GM06990 (cell line): ENCODE results near the gene STRA6.

Experiments used
- DNase-seq: peaks from one replicate; pipeline ENCODE4 v3.0.0-alpha.2; 2011; ENCODE audit not compliant: insufficient read length; ENCODE audit errors: extremely low read depth
- H3K27me3 ChIP-seq: replicated peaks from 2 replicates; pipeline ENCODE4 v1.6.0; 2011; ENCODE audit warnings: low read length; ENCODE audit not compliant: control insufficient read depth, insufficient read depth
- H3K36me3 ChIP-seq: 2 replicates; pipeline ENCODE4 v1.5.1; 2011; ENCODE audit warnings: low read length; ENCODE audit not compliant: control insufficient read depth, insufficient read depth
- H3K4me3 ChIP-seq: replicated peaks from 2 replicates; pipeline ENCODE4 v1.5.1; 2011; ENCODE audit warnings: low read depth, mild to moderate bottlenecking, control low read depth, low read length
- TF ChIP-seq, protein P1 (sequence below): IDR thresholded peaks from 2 replicates; pipeline ENCODE4 v1.5.1; 2011; ENCODE audit warnings: low read length, control low read depth, mild to moderate bottlenecking, inconsistent platforms; ENCODE audit not compliant: insufficient read depth, poor library complexity, severe bottlenecking

The STRA6 gene

DNA sequence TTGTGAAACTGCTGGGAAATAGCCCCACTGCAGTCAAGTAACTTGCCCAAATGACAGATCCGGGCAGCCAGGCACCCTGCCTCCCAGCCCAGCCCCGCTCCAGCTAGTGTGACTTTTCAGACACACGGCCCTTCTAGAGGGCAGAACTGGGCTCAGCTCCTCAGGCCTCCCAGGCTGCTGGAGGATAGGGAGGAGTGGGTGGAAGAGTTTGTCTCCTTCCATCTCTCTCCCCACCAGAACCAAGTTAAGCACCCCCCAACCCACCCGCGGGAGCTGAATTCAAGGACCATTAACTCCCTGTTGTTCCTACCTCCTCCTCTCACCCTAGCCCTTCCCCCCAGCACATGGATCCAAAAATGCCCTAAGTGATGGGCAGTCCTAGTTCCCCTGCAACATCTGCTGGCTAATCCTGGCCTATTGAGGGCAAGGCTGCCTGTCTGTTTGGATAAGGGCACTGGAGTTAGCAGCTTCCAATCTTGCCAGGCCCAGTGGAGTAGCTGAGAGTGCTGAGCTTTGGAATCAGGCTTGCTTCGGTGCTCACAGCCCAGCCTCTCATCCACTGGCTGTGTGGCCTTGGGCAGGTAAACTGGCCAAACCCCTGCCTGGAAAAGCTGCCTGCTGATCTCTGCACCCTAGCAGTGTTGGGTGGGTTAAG is 36.6 kb upstream of the STRA6 start:
- TF ChIP-seq, protein P1, sequence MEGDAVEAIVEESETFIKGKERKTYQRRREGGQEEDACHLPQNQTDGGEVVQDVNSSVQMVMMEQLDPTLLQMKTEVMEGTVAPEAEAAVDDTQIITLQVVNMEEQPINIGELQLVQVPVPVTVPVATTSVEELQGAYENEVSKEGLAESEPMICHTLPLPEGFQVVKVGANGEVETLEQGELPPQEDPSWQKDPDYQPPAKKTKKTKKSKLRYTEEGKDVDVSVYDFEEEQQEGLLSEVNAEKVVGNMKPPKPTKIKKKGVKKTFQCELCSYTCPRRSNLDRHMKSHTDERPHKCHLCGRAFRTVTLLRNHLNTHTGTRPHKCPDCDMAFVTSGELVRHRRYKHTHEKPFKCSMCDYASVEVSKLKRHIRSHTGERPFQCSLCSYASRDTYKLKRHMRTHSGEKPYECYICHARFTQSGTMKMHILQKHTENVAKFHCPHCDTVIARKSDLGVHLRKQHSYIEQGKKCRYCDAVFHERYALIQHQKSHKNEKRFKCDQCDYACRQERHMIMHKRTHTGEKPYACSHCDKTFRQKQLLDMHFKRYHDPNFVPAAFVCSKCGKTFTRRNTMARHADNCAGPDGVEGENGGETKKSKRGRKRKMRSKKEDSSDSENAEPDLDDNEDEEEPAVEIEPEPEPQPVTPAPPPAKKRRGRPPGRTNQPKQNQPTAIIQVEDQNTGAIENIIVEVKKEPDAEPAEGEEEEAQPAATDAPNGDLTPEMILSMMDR: no peak
- Histone ChIP-seq H3K27me3 (no peaks in the 10 kb centered on the region), H3K36me3 (no peaks in the 10 kb centered on the region), H3K4me3 (no peak overlapping the region)
- DNase-seq: no peak

DNA sequence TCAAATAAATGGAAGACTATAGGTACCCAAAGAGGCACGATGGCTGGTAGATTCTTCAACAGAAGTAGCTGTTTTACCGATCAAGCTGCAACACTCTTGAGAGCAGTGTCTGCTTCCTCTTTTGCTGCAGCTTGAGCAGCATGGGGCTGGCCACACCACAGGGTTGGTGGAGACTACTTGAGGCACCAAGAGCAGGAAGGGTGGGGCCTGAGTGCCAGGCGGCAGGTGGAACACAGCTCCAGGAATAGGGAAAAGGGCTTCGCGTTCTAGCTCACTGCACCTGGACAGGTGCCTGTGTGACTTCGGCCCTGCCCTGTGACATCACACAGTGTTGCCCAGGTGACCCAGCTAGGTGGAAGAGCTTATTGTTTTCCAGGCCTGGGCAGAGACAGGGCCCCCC is 33.4 kb upstream of the STRA6 start, which contains the start of gene CCDC33:
TSS of gene CCDC33 (plus strand) at position 365 of the 400 bp plus-strand sequence. CDS start 394 bp downstream, outside the sequence.
- Histone ChIP-seq H3K4me3 (no peak within 1 kb of the TSS), H3K36me3 (no peaks in the 10 kb centered on the region), H3K27me3 (no peaks in the 10 kb centered on the region; the same call in 1 of the 2 replicates)
- peak; percentile 34 for DNase-seq
- TF ChIP-seq, protein P1: no peak

DNA sequence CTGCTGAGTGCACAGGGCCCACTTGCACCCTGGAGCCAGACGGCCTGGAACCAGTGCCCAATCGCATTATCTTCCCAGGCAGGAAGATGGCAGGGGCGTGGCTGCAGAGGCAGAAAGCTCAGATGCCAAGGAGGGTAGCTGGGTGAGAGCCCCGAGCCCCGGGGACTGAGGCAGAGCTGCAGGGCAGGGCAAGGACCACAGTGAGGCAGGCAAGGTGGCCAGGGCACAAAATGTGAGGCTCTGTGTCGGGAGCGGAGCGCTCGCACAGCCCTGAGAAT is 31.9 kb upstream of the STRA6 start:
- TF ChIP-seq, protein P1: no peak
- DNase-seq: no peak
- no peaks in the 10 kb centered on the region; the same call in 1 of the 2 replicates for H3K27me3 ChIP-seq
- no peaks in the 10 kb centered on the region for H3K36me3 ChIP-seq
- no peak overlapping the region for H3K4me3 ChIP-seq

DNA sequence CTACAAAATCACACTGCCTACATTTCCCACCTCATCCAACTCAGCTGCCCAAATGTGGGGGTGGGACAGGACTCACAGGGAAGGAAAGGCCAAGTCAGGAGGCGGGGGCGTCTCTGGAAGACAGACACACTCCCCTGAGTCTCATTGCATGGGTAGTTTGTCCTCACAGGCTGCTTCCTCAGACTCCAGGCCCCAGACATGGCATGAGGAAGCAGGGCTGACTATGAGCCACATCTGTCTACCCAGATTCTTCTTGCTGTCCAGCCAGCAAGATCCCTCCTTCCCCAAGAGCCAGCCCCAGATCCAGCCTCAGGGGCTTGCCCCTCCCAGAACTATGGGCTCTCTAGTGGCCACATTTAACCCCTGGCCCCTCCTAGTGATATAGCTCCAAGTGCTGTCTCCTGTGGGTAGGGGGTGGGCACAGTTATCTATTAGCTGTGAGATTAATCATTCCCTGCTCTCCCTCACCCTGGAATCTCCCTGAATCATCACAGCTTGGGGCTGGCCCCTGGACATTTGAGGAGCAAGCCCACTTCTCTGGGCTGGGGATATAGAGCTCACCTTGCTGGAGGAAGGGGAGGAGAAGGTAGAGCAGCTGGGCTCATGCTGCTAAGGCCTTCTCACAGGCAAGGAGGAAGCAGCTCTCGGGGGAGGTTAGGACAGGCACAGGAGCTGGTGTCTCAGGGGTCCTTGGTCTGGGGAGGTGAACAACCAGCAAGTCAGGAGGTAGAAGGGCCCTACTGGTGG is 31.4 kb upstream of the STRA6 start:
- TF ChIP-seq, protein P1: no peak
- Histone ChIP-seq H3K36me3 (no peaks in the 10 kb centered on the region), H3K4me3 (no peak overlapping the region), H3K27me3 (no peaks in the 10 kb centered on the region; the same call in 1 of the 2 replicates)
- DNase-seq: no peak

DNA sequence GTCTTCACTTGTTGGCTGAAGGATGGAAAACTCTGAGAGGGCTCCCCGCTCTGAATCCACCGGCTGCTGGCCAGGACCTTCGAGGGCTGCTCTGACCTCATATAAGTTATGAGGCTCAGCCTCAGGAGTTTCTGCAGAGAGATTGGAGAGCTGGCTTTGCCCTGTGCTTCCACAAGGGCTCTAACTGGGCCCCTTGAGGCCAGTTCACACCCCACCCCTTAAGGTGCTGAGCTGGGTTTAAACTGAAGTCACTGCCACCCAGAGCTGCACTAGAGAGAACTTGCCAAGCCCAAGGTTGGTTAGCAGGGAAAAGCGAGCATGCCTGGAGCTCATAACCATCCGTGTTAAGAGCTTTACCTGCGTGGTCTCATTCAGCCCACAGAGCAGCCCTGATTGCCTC is 30.8 kb upstream of the STRA6 start:
- no peaks in the 10 kb centered on the region; the same call in 1 of the 2 replicates for H3K27me3 ChIP-seq
- no peak for DNase-seq
- TF ChIP-seq, protein P1: no peak

More for the DNA sequence above, 30.8 kb upstream of the STRA6 start:
- Histone ChIP-seq H3K4me3 (no peak overlapping the region), H3K36me3 (no peaks in the 10 kb centered on the region)
